ENCODE measurements around the gene BCL7C.
A peak's percentile ranks its signal among the peaks of the same experiment; 100 is the strongest.

BCL7C gene

DNA sequence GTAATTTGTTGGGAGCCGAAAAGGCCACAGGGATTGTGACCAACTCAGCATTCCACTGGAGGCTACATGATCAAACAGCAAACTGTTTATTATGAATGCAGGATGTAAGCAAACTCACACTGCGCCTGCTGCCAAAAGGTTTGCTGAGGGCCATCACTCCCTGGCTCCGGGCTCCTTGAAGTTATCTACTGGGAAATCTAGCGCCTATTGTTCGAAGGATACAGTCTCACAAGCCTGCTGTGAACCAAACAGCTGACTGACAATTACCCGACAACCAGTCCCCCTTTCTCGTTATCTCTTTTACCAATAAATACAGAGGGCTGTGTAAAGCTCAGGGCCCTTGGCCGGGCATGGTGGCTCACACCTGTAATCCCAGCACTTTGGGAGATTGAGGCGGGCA is 52.5 kb downstream of the BCL7C start:
- no peak for DNase-seq (ENCODE audit: low read depth)
- no peak overlapping the region for H3K4me3 ChIP-seq (ENCODE audit: low read depth, low read length)
- TF ChIP-seq CTCF (IDR thresholded peaks at IDR 0.05; ENCODE audit: low read depth, low read length, missing control alignments), result no peak
- in situ Hi-C loops (cut with HindIII; ENCODE audit: low sequenced_read_pairs), result no loop called here

GRCh38 chr16:30840611-30841010 is 53.3 kb downstream of the BCL7C start:
- no peak for TF ChIP-seq CTCF (IDR thresholded peaks at IDR 0.05; ENCODE audit: low read depth, low read length, missing control alignments)
- in situ Hi-C loops (cut with HindIII; ENCODE audit: low sequenced_read_pairs), result no loop called here
- no peak overlapping the region for H3K4me3 ChIP-seq (ENCODE audit: low read depth, low read length)
- DNase-seq (ENCODE audit: low read depth), result no peak

- H3K4me3 ChIP-seq (ENCODE audit: low read depth, low read length), result no peak overlapping the region
- DNase-seq (ENCODE audit: low read depth), result no peak
- in situ Hi-C loops (cut with HindIII; ENCODE audit: low sequenced_read_pairs), result no loop called here
- TF ChIP-seq CTCF (IDR thresholded peaks at IDR 0.05; ENCODE audit: low read depth, low read length, missing control alignments), result no peak
Measured at GRCh38 chr16:30839523-30840227, 54.2 kb downstream of the BCL7C start.

- peak; percentile 2 for TF ChIP-seq CTCF (IDR thresholded peaks at IDR 0.05; ENCODE audit: low read depth, low read length, missing control alignments)
- no peak for DNase-seq (ENCODE audit: low read depth)
- no peak overlapping the region for H3K4me3 ChIP-seq (ENCODE audit: low read depth, low read length)
- in situ Hi-C loops (cut with HindIII; ENCODE audit: low sequenced_read_pairs), result no loop called here
Measured at GRCh38 chr16:30838876-30839471, 54.9 kb downstream of the BCL7C start.

- TF ChIP-seq CTCF (IDR thresholded peaks at IDR 0.05; ENCODE audit: low read depth, low read length, missing control alignments), result no peak
- no peak for DNase-seq (ENCODE audit: low read depth)
- H3K4me3 ChIP-seq (ENCODE audit: low read depth, low read length), result no peak overlapping the region
- in situ Hi-C loops (cut with HindIII; ENCODE audit: low sequenced_read_pairs), result no loop called here
Measured at GRCh38 chr16:30837904-30838303, 56.0 kb downstream of the BCL7C start.
